Fibroblast of villous mesenchyme (primary cell): ENCODE data around the gene RPSA. TPM values are rescaled to one million over a fixed set of nuclear protein-coding genes. Genes with fewer than 3 reads are reported as not detected.
A peak's percentile ranks its signal among the peaks of the same experiment; 100 is the strongest.

ENCODE experiments used
- DNase-seq: peaks from one replicate; pipeline ENCODE4 v3.0.0-alpha.2; 2010; ENCODE audit warnings: low read depth
- H3K4me3 ChIP-seq: 2 replicates; pipeline ENCODE4 v1.5.1; 2011; ENCODE audit warnings: low read depth, mild to moderate bottlenecking, low read length
- total RNA-seq: library from RNA; depleted of rRNA; stranded (reverse); fragments of >200 nt; gene quantifications from 2 replicates; pipeline ENCODE4 v1.2.3, GENCODE V29; 2012
- TF ChIP-seq, protein P1 (sequence below): IDR thresholded peaks from 2 replicates; pipeline ENCODE4 v1.5.1; 2012; ENCODE audit warnings: low read depth, mild to moderate bottlenecking, low read length; ENCODE audit not compliant: insufficient read depth

Gene RPSA
- total RNA-seq, 1 donor, result 1,304 TPM

DNA sequence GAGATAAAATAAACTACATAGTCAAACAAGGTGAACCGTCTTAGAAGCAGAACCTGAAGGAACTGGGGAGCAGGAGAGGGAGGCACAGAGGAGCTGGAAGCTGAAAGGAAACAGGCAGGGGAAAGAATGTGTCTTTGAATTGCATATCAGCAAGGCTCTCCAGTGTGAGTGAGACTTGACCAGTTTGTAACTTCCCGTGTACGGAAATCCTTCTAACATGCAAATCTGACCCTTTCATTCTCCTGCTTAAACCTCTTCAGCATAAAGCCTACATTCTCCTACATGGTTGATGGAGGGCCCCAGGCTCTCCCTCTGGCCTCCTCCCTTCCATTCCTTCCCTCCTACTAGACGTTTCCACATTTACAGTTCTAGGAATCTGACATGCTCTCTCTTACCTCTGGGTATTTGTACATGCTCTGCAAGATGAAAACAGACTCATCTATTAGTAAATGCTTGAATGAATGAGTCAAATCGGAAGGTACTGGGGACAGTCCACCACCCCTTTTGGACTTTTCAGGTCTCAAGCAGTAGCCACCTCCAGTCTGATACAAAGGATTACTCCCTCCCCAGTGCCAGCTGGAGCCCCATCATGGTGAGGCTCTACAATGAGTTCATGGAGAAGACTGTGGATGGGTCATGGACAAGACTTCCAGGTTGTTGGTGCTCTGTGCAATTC lies 29.4 kb upstream of the RPSA start:
- TF ChIP-seq, protein P1, sequence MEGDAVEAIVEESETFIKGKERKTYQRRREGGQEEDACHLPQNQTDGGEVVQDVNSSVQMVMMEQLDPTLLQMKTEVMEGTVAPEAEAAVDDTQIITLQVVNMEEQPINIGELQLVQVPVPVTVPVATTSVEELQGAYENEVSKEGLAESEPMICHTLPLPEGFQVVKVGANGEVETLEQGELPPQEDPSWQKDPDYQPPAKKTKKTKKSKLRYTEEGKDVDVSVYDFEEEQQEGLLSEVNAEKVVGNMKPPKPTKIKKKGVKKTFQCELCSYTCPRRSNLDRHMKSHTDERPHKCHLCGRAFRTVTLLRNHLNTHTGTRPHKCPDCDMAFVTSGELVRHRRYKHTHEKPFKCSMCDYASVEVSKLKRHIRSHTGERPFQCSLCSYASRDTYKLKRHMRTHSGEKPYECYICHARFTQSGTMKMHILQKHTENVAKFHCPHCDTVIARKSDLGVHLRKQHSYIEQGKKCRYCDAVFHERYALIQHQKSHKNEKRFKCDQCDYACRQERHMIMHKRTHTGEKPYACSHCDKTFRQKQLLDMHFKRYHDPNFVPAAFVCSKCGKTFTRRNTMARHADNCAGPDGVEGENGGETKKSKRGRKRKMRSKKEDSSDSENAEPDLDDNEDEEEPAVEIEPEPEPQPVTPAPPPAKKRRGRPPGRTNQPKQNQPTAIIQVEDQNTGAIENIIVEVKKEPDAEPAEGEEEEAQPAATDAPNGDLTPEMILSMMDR, result no peak
- no peak overlapping the region for H3K4me3 ChIP-seq
- DNase-seq, result no peak

DNA sequence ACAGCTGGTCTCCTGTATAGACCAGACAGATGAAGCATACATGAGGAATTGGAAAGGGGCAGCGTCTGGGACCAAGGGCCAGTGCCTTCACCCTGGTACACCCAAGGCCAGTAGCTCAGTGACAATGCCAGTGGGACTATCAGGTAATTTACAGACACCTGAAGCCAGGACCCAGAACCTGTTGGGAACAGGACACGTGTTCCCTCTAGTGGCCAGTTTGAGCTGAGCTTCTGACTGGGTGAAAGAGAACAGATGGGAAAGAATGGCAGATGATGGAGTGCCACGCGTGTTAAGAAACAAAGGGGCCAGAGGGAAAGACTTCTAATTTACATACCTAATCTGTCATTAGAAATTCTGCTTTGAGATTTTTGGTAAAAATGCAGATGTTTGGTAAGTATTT lies 28.4 kb upstream of the RPSA start:
- TF ChIP-seq, protein P1, result peak; percentile 72
- peak; percentile 33 for DNase-seq
- no peak overlapping the region for H3K4me3 ChIP-seq

DNA sequence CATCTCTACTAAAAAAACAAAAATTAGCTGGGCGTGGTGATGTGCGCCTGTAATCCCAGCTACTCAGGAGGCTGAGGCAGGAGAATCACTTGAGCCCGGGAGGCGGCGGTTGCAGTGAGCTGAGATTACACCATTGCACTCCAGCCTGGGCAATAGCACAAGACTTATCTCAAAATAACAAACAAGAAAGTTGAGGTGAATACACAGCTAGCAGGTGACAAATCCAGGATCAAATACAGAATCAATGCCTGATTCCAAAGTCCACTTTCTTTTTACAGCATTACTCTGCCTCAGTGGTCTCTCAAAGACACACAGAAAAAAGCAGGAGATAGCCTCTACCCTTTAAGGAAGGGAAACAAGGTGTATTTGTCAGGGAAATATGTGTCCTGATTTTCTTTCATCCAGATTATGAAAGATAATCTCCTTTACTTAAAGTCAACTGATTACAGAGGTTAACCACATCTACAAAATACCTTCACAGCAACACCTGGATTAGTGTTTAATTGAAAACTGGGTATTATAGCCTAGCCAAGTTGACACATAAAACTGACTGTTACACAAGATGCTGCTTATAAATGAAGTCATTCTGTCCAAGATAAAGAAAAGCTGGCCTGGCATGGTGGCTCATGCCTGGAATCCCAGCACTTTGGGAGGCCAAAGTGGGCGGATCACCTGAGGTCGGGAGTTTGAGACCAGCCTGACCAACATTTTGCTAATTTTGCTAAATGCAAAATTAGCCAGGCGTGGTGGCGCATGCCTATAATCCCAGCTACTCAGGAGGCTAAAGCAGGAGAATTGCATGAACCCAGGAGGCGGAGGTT lies 27.4 kb upstream of the RPSA start:
- H3K4me3 ChIP-seq, result no peak overlapping the region
- TF ChIP-seq, protein P1, result no peak
- no peak for DNase-seq

DNA sequence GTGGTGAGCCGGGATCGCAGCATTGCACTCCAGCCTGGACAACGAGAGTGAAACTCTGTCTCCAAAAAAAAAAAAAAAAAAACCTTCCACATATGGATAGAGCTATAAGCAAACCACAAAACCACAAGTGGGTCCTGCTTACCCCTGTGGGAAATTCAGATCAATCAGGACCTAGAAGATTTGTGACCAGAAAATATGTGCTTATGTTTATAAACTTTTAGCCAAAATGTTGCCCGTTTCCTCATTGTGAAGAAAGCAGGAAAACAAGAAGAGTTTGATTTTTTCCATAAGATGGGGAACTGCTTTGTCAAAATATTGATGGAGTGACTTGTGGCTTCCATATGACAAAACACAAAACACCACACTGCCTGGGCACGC lies 26.8 kb upstream of the RPSA start:
- H3K4me3 ChIP-seq, result no peak overlapping the region
- DNase-seq, result no peak
- TF ChIP-seq, protein P1, result no peak

DNA sequence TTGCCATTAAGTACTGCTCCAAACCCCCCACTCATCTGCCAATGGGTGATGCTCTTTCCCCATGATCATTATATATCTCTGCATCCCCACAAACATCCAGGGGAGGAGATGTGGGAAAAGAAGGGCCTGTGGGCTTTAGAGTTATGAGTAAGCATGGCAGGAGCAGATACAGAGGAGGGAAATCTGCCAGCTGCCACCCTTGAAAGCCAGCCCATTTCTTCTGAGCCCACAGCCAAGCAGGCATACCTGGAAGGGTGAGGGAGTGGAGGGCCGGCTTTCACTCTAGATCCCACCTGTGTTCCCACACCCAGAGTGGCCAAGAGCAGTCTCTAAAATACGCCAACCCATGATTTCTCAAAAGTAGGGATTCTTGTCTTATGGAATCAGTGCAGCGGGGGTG lies 25.1 kb upstream of the RPSA start:
- no peak for DNase-seq
- no peak overlapping the region for H3K4me3 ChIP-seq
- TF ChIP-seq, protein P1, result no peak

DNA sequence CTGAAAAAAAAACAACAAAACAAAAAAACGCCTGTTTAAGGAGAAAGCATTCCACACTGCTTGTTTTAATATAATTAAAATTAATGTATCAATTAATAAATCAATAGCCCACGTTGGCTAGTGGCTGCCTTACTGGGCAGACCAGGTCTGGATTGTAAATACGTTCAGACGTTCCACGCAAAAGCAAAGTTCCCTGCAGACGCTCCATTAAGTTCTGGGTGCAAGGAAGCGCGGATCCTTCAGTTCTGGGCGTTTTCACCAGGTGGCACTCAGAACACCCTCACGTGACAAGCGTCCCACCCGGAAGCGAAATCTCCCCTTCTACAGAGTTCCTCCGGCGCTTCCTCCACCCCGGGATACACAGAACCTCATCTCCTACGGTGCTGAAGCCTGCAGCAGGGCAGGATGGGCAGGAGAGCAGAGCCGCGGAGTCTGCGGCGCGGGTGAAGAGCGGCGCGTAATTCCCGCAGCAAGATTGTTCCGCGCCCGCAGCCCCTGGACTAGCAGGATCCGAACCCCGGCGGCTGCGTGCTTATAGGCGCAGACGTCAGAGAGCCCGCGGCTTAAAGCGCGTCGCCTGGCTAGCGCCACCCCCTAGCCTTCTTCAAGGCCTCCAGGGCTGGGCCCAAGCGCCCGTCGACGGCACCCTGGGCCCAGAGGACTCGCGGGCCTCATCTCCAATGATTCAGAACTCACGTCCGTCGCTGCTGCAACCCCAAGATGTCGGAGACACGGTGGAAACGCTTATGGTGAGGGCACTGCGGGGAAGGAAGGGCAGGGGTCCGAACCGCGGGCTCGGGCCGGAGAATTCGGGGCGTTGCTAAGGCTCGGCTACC lies 23.3 kb upstream of the RPSA start, which contains the start of gene SLC25A38:
TSS of gene SLC25A38 (plus strand) at position 326 of the 836 bp plus-strand sequence. CDS start at position 681, 355 bp downstream.
- peak within 1 kb of the TSS; percentile 90 for H3K4me3 ChIP-seq
- TF ChIP-seq, protein P1, result peak; percentile 30
- peak; percentile 92 for DNase-seq
